Measurements from ENCODE around the gene NOP16. TPM values are rescaled to one million over a fixed set of nuclear protein-coding genes. Genes with fewer than 3 reads are reported as not detected.

The NOP16 gene
- polyA plus RNA-seq, 2 of the 4 experiments (the other 2 are of a cell fraction): 90.7 to 127 TPM

- ATAC-seq (no peak), FAIRE-seq (no peak), DNase-seq (ENCODE audit: low read depth in 1 of 2, low spot score in 1 of 2) (no peak)
- ChIA-PET POLR2A (no interaction called here), CTCF (no interaction called here)
- Histone ChIP-seq H3K9me3 (no peaks in the 10 kb centered on the region), H3K27ac (no peak overlapping the region), H3K4me2 (no peak overlapping the region), H3K4me1 (no peaks in the 10 kb centered on the region), H3K4me3 (no peak overlapping the region)
- WGBS (ENCODE audit: missing lambda C conversion rate): 92% methylated on average over 2 of the region's 2 CpGs
- TF ChIP-seq FOXS1 (CRISPR knock-in tag; IDR thresholded peaks at IDR 0.05): no peak
- no peak for TF ChIP-seq MAX (IDR thresholded peaks at IDR 0.05)
- no peak for TF ChIP-seq PHF8 (IDR thresholded peaks at IDR 0.05; ENCODE audit: borderline replicate concordance, low read depth)
- no peak for TF ChIP-seq BCL3 (IDR thresholded peaks at IDR 0.05)
- no peak for TF ChIP-seq ESRRA (IDR thresholded peaks at IDR 0.05; ENCODE audit: borderline replicate concordance, low read length)
- TF ChIP-seq KDM1A (IDR thresholded peaks at IDR 0.05; ENCODE audit: low read depth): no peak
- TF ChIP-seq RFX5 (IDR thresholded peaks at IDR 0.05): no peak
- no peak for TF ChIP-seq EHMT2 (IDR thresholded peaks at IDR 0.05; ENCODE audit: low read depth)
- TF ChIP-seq GATA3 (IDR thresholded peaks at IDR 0.05; ENCODE audit: borderline replicate concordance): no peak
- TF ChIP-seq USF2 (IDR thresholded peaks at IDR 0.05): no peak
- TF ChIP-seq E2F6 (IDR thresholded peaks at IDR 0.05; ENCODE audit: borderline replicate concordance, low read depth): no peak
- no peak for TF ChIP-seq JUN (IDR thresholded peaks at IDR 0.05)
- TF ChIP-seq ZC3H11A (IDR thresholded peaks at IDR 0.05): no peak
Observed at GRCh38 chr5:176341325-176342157, 46.9 kb downstream of the NOP16 start.

GRCh38 chr5:176339304-176339703 lies 49.1 kb downstream of the NOP16 start:
- 87% methylated on average over 5 of the region's 5 CpGs for WGBS (ENCODE audit: missing lambda C conversion rate)
- TF ChIP-seq PBX3 (IDR thresholded peaks at IDR 0.05) (no peak), MAX (IDR thresholded peaks at IDR 0.05) (no peak), GATA3 (IDR thresholded peaks at IDR 0.05; ENCODE audit: borderline replicate concordance) (no peak), ATOH8 (CRISPR knock-in tag; IDR thresholded peaks at IDR 0.05; ENCODE audit: low read depth) (no peak), MAZ (IDR thresholded peaks at IDR 0.05; ENCODE audit: borderline replicate concordance, low read depth, low read length) (no peak), SREBF2 (IDR thresholded peaks at IDR 0.05) (no peak), ESRRA (IDR thresholded peaks at IDR 0.05; ENCODE audit: borderline replicate concordance, low read length) (no peak), TP53 (CRISPR knock-in tag; IDR thresholded peaks at IDR 0.05) (no peak), FOSB (CRISPR knock-in tag; IDR thresholded peaks at IDR 0.05) (no peak), CHD4 (IDR thresholded peaks at IDR 0.05; ENCODE audit: borderline replicate concordance) (no peak), ZNF302 (CRISPR knock-in tag; IDR thresholded peaks at IDR 0.05) (no peak), HEYL (CRISPR knock-in tag; IDR thresholded peaks at IDR 0.05) (no peak), HOXA7 (CRISPR knock-in tag; IDR thresholded peaks at IDR 0.05) (no peak), BHLHE40 (IDR thresholded peaks at IDR 0.05; ENCODE audit: low read depth, low read length) (no peak), CEBPB (IDR thresholded peaks at IDR 0.05) (no peak), CHD2 (IDR thresholded peaks at IDR 0.05; ENCODE audit: low read length, partially characterized antibody) (no peak), RNF2 (IDR thresholded peaks at IDR 0.05; ENCODE audit: borderline replicate concordance, low read depth) (no peak)
- H3K4me1 ChIP-seq: no peaks in the 10 kb centered on the region
- H3K4me2 ChIP-seq: no peak overlapping the region
- H3K9me3 ChIP-seq: peaks cover 2% of the 10 kb centered on the region; the same call in 1 of the 3 replicates
- ChIA-PET POLR2A (no interaction called here), CTCF (no interaction called here)
- DNase-seq (ENCODE audit: low read depth in 1 of 2, low spot score in 1 of 2): no peak
- no peak for FAIRE-seq
- no peak overlapping the region for H3K4me3 ChIP-seq
- ATAC-seq: no peak
- no peak overlapping the region for H3K27ac ChIP-seq
